Left ventricle myocardium superior (tissue), 1 donor: Measurements from ENCODE around the gene S1PR5. TPM values are rescaled to one million over a fixed set of nuclear protein-coding genes. Genes with fewer than 3 reads are reported as not detected.
"Not testable (repeated sequence)": the region's sequence is repeated elsewhere in the genome, so short reads cannot be mapped to it uniquely, and the experiment has no call there.

Experiments used
- ATAC-seq: fragments of 200-7000 bp; cut with Tn5 transposase; one replicate; pipeline ENCODE4 v1.9.1; 2020; ENCODE audit warnings: mild to moderate bottlenecking, moderate library complexity
- DNase-seq: peaks from one replicate; pipeline ENCODE4 v3.0.0-alpha.2; 2020
- intact Hi-C: fragments of 100-400 bp; cut with micrococcal nuclease; formaldehyde crosslinking; loops from one replicate; pipeline ENCODE4 v1.11.0; 2022
- total RNA-seq: library from RNA; stranded (reverse); fragmentation: NEBNext Ultra II Directional; extraction: Animal tissue kit (Norgen Biotek cat#: 25700); gene quantifications from one replicate; pipeline ENCODE4 v1.2.1, GENCODE V29; 2021
- donor health status: DM: no; HTN: yes; CAD: no; lungs with severe emphysema.

S1PR5 gene
- total RNA-seq, 1 donor from 2014 or later: not detected

GRCh38 chr19:10546817-10547216 lies 29.6 kb upstream of the S1PR5 start:
- no peak for DNase-seq
- ATAC-seq: no peak
- intact Hi-C loops: no loop called here

- DNase-seq (no peak), ATAC-seq (no peak)
- intact Hi-C loops: no loop called here
Measured at GRCh38 chr19:10544753-10545251, 27.6 kb upstream of the S1PR5 start.

GRCh38 chr19:10544242-10544752 lies 27.1 kb upstream of the S1PR5 start:
- DNase-seq (no peak), ATAC-seq (peak; percentile 39)
- intact Hi-C loops: no loop called here

GRCh38 chr19:10543420-10544241 lies 26.4 kb upstream of the S1PR5 start, which contains the start of gene ATG4D:
TSS of gene ATG4D (plus strand) at chr19:10543904. CDS start at chr19:10544091, 187 bp downstream.
- DNase-seq (peak; percentile 88), ATAC-seq (peak; percentile 93)
- intact Hi-C loops: no loop called here

- ATAC-seq: no peak
- DNase-seq: no peak
- intact Hi-C loops: no loop called here
Measured at GRCh38 chr19:10543059-10543419, 25.8 kb upstream of the S1PR5 start.

GRCh38 chr19:10539016-10539415 lies 21.8 kb upstream of the S1PR5 start:
- DNase-seq, intact Hi-C loops, ATAC-seq: not testable (repeated sequence)

- no peak for ATAC-seq
- DNase-seq: no peak
Measured at GRCh38 chr19:10538204-10538983, 21.1 kb upstream of the S1PR5 start.

GRCh38 chr19:10537668-10538067 lies 20.4 kb upstream of the S1PR5 start:
- intact Hi-C loops: no loop called here
- ATAC-seq (no peak), DNase-seq (no peak)

More at GRCh38 chr19:10538204-10538983, 21.1 kb upstream of the S1PR5 start:
- intact Hi-C loops: no loop called here

GRCh38 chr19:10535613-10536012 lies 18.4 kb upstream of the S1PR5 start:
- intact Hi-C loops: no loop called here
- no peak for DNase-seq
- ATAC-seq: no peak

GRCh38 chr19:10533646-10534386 lies 16.6 kb upstream of the S1PR5 start:
- DNase-seq (no peak), ATAC-seq (peak; percentile 33)
- intact Hi-C loops: no loop called here

GRCh38 chr19:10532457-10532856 lies 15.2 kb upstream of the S1PR5 start:
- no peak for ATAC-seq
- DNase-seq: no peak
- intact Hi-C loops: no loop called here

GRCh38 chr19:10526887-10527286 lies 9.6 kb upstream of the S1PR5 start:
- intact Hi-C loops, DNase-seq, ATAC-seq: not testable (repeated sequence)

GRCh38 chr19:10525636-10526035 lies 8.4 kb upstream of the S1PR5 start:
- ATAC-seq: no peak
- intact Hi-C loops: no loop called here
- no peak for DNase-seq

GRCh38 chr19:10523135-10523636 lies 5.9 kb upstream of the S1PR5 start:
- DNase-seq (no peak), ATAC-seq (no peak)
- intact Hi-C loops: no loop called here

- DNase-seq (no peak), ATAC-seq (no peak)
- intact Hi-C loops: no loop called here
Measured at GRCh38 chr19:10521461-10522171, 4.4 kb upstream of the S1PR5 start.

- intact Hi-C loops: no loop called here
- ATAC-seq: no peak
- no peak for DNase-seq
Measured at GRCh38 chr19:10520652-10521318, 3.5 kb upstream of the S1PR5 start.

GRCh38 chr19:10519421-10519820 lies 2.2 kb upstream of the S1PR5 start:
- DNase-seq: no peak
- intact Hi-C loops: no loop called here

More at GRCh38 chr19:10519421-10519820, 2.2 kb upstream of the S1PR5 start:
- no peak for ATAC-seq
